ENCODE measurements around the gene MEA1.

DNA sequence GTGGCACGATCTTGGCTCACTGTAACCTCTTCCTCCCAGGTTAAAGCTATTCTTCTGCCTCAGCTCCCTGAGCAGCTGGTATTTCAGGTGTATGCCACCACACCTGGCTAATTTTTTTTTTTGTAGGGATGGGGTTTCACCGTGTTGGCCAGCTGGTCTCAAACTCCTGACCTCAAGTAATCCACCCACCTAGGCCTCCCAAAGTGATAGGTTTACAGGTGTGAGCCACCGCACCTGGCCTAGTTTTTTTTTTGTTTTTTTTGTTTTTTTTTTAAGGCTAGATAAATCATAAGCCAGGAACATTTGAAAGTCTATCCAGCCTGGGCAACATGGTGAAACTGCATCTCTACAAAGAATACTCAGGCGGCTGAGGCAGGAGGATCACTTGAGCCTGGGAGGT, 18.6 kb upstream of the MEA1 start:
- no peak for TF ChIP-seq POLR2A (IDR thresholded peaks at IDR 0.05)
- TF ChIP-seq, protein P1, sequence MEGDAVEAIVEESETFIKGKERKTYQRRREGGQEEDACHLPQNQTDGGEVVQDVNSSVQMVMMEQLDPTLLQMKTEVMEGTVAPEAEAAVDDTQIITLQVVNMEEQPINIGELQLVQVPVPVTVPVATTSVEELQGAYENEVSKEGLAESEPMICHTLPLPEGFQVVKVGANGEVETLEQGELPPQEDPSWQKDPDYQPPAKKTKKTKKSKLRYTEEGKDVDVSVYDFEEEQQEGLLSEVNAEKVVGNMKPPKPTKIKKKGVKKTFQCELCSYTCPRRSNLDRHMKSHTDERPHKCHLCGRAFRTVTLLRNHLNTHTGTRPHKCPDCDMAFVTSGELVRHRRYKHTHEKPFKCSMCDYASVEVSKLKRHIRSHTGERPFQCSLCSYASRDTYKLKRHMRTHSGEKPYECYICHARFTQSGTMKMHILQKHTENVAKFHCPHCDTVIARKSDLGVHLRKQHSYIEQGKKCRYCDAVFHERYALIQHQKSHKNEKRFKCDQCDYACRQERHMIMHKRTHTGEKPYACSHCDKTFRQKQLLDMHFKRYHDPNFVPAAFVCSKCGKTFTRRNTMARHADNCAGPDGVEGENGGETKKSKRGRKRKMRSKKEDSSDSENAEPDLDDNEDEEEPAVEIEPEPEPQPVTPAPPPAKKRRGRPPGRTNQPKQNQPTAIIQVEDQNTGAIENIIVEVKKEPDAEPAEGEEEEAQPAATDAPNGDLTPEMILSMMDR (IDR thresholded peaks at IDR 0.05): no peak

Measured in adrenal gland (tissue), 5 donors.